Ovary (tissue), 3 donors: ENCODE data around the gene B4GALT5.

Experiments used
- CTCF ChIP-seq, 3 donors: fragments of 450-650 bp in 2 of 3; fragments of 200-600 bp in 1 of 3; IDR thresholded peaks; one replicate each; pipeline versions ENCODE4 v1.5.1 to v1.8.0; 2016 to 2022; ENCODE audit warnings: antibody characterized with exemption in 3 of 3, mild to moderate bottlenecking in 1 of 3
- EP300 ChIP-seq: sonication (generic); formaldehyde crosslinking; IDR thresholded peaks from one replicate; pipeline ENCODE4 v1.6.1; 2017; ENCODE audit warnings: antibody characterized with exemption
- POLR2A ChIP-seq: fragments of 450-650 bp; IDR thresholded peaks from one replicate; pipeline ENCODE4 v1.6.1; 2017; ENCODE audit warnings: antibody characterized with exemption, mild to moderate bottlenecking, moderate library complexity
- donor health status: DM: no; HTN: no; CAD: no.

GRCh38 chr20:49619113-49620048, 94.3 kb downstream of the B4GALT5 start:
- TF ChIP-seq CTCF (IDR thresholded peaks at IDR 0.05): no peak
- TF ChIP-seq POLR2A: no peak
- TF ChIP-seq EP300: no peak
